KMS-11 (cell line): ENCODE results near the gene H1-8.

Source experiments
- H2AFZ ChIP-seq: fragments of 200-600 bp; sonication (generic); 2 replicates; pipeline ENCODE4 v1.6.1; 2016; ENCODE audit warnings: antibody characterized with exemption, mixed run types, low read depth
- H3K27ac ChIP-seq: fragments of 200-600 bp; sonication (generic); 2 replicates; pipeline ENCODE4 v1.6.1; 2016; ENCODE audit warnings: mild to moderate bottlenecking, mixed run types
- H3K27me3 ChIP-seq: fragments of 200-600 bp; sonication (generic); 2 replicates; pipeline ENCODE4 v1.6.1; 2017; ENCODE audit warnings: mild to moderate bottlenecking, low read depth, mixed run types, moderate library complexity; ENCODE audit not compliant: insufficient read depth
- H3K36me3 ChIP-seq: fragments of 200-600 bp; sonication (generic); 2 replicates; pipeline ENCODE4 v1.6.1; 2017; ENCODE audit warnings: mild to moderate bottlenecking, mixed run types; ENCODE audit not compliant: insufficient read depth
- H3K4me1 ChIP-seq: fragments of 200-600 bp; sonication (generic); 2 replicates; pipeline ENCODE4 v1.6.1; 2016; ENCODE audit warnings: mild to moderate bottlenecking, low read depth, mixed run types; ENCODE audit not compliant: poor library complexity, severe bottlenecking
- H3K4me2 ChIP-seq: fragments of 200-600 bp; sonication (generic); 2 replicates; pipeline ENCODE4 v1.7.0; 2016; ENCODE audit warnings: mild to moderate bottlenecking, mixed run types
- H3K4me3 ChIP-seq: fragments of 200-600 bp; sonication (generic); IDR thresholded peaks from 2 replicates; pipeline ENCODE4 v1.6.1; 2017; ENCODE audit warnings: low read depth, low read length, mixed read lengths; ENCODE audit not compliant: insufficient read depth
- H3K79me2 ChIP-seq: fragments of 200-600 bp; sonication (generic); 2 replicates; pipeline ENCODE4 v1.6.1; 2016; ENCODE audit warnings: low read depth, mixed run types; ENCODE audit not compliant: insufficient read depth
- H3K9ac ChIP-seq: fragments of 200-600 bp; sonication (generic); 2 replicates; pipeline ENCODE4 v1.6.1; 2016; ENCODE audit warnings: mild to moderate bottlenecking, mixed run types
- H4K20me1 ChIP-seq: fragments of 200-600 bp; sonication (generic); 2 replicates; pipeline ENCODE4 v1.6.1; 2016; ENCODE audit warnings: mild to moderate bottlenecking, mixed run types; ENCODE audit not compliant: insufficient read depth
- CTCF ChIP-seq: fragments of 200-600 bp; sonication (generic); conservative IDR thresholded peaks from 2 replicates; pipeline ENCODE4 v1.6.1; 2017; ENCODE audit warnings: low read depth, mild to moderate bottlenecking, antibody characterized with exemption, low read length, moderate library complexity, mixed read lengths

H1-8 gene

GRCh38 chr3:129535075-129535474, 7.9 kb upstream of the H1-8 start:
- Histone ChIP-seq H3K27me3 (no peaks in the 10 kb centered on the region), H3K9ac (no peak overlapping the region), H3K79me2 (no peaks in the 10 kb centered on the region), H2AFZ (no peak overlapping the region), H4K20me1 (no peaks in the 10 kb centered on the region), H3K4me3 (no peak overlapping the region), H3K4me2 (no peak overlapping the region), H3K36me3 (no peaks in the 10 kb centered on the region), H3K4me1 (no peaks in the 10 kb centered on the region), H3K27ac (no peak overlapping the region)
- no peak for TF ChIP-seq CTCF

GRCh38 chr3:129536374-129536667, 6.7 kb upstream of the H1-8 start:
- H3K27ac ChIP-seq = no peak overlapping the region
- H3K36me3 ChIP-seq = no peaks in the 10 kb centered on the region
- H4K20me1 ChIP-seq = no peaks in the 10 kb centered on the region
- H3K4me2 ChIP-seq = no peak overlapping the region
- no peak overlapping the region for H3K9ac ChIP-seq
- no peak overlapping the region for H3K4me3 ChIP-seq
- no peaks in the 10 kb centered on the region for H3K27me3 ChIP-seq
- H3K4me1 ChIP-seq = no peaks in the 10 kb centered on the region
- H3K79me2 ChIP-seq = no peaks in the 10 kb centered on the region
- no peak for TF ChIP-seq CTCF
- H2AFZ ChIP-seq = no peak overlapping the region

- no peak for TF ChIP-seq CTCF
- Histone ChIP-seq H3K27ac (no peak overlapping the region), H3K27me3 (no peaks in the 10 kb centered on the region), H3K36me3 (no peaks in the 10 kb centered on the region), H3K79me2 (no peaks in the 10 kb centered on the region), H3K9ac (no peak overlapping the region), H4K20me1 (no peaks in the 10 kb centered on the region), H3K4me2 (no peak overlapping the region), H2AFZ (no peak overlapping the region), H3K4me1 (no peaks in the 10 kb centered on the region), H3K4me3 (no peak overlapping the region)
These were observed 6.2 kb upstream of the H1-8 start for GRCh38 chr3:129536804-129537203.

GRCh38 chr3:129539206-129539605, 3.8 kb upstream of the H1-8 start:
- Histone ChIP-seq H3K79me2 (no peaks in the 10 kb centered on the region), H3K9ac (no peak overlapping the region)

More at GRCh38 chr3:129539206-129539605, 3.8 kb upstream of the H1-8 start:
- no peaks in the 10 kb centered on the region for H3K27me3 ChIP-seq
- H3K4me3 ChIP-seq = no peak overlapping the region
- no peaks in the 10 kb centered on the region for H3K36me3 ChIP-seq
- H3K27ac ChIP-seq = no peak overlapping the region
- H3K4me1 ChIP-seq = no peaks in the 10 kb centered on the region
- no peak for TF ChIP-seq CTCF
- no peaks in the 10 kb centered on the region for H4K20me1 ChIP-seq
- H2AFZ ChIP-seq = no peak overlapping the region
- H3K4me2 ChIP-seq = no peak overlapping the region
